GM19043 (cell line): ENCODE data around the gene RNF224.

ENCODE experiments used
- ATAC-seq: cut with Tn5 transposase; IDR thresholded peaks from one replicate; pipeline ENCODE4 v1.9.1; 2021; ENCODE audit warnings: low read depth; ENCODE audit not compliant: unreplicated experiment

RNF224 gene

DNA sequence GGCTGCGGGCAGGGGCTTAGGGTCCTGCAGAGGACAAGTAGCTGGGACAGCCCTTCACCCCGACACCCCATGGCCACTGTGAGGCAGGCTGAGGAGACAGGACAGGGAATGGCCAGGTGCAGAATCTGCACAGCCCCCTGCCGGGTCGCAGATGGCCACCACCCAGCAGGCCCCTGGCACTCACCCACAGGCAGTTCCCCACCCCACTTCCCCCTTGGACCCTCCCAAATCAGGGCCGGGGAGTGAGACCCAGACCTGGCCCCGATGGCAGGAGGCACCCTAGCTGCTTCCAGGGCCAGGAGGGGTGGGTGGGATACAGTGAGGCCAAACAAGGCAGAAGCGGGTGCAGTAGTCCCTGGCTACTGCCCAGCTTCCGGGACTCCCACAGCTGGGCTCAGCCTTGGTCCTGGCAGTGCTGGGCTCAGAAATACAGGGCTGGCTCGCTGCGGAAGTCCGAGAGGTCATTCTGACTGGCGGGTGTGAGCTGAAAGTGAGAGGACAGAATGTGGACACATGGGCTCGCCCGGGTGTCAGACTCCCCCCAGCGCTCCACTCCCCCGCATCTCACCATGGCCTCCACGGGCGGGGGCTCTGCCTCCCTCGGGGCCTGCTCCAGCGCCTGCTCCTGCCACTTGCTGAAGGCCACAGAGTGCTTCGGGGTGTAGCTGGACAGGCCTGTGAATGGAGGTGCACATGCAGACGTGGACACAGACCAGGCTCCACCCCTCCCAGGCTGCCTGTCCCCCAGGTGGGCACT is 35.4 kb upstream of the RNF224 start:
- no peak for ATAC-seq

DNA sequence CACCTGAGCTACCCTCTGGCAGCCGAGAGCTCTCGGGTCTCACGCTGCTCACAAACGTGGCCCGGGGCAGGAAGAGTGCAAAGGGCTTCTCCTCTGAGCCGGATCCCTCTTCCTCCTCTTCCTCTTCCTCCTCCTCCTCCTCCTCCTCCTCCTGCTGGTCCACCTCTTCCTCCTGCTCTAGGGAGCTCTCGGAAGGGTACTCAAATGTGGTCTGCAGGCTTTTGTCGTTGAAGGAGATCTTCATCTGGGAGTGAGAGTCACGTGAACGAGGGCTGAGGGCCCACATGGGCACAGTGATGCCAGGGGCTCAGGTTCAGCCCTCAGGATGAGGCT is 34.9 kb upstream of the RNF224 start:
- no peak for ATAC-seq

- no peak for ATAC-seq
Observed at GRCh38 chr9:137192859-137193258, 34.4 kb upstream of the RNF224 start.

- ATAC-seq: no peak
Observed at GRCh38 chr9:137193771-137194170, 33.5 kb upstream of the RNF224 start.

DNA sequence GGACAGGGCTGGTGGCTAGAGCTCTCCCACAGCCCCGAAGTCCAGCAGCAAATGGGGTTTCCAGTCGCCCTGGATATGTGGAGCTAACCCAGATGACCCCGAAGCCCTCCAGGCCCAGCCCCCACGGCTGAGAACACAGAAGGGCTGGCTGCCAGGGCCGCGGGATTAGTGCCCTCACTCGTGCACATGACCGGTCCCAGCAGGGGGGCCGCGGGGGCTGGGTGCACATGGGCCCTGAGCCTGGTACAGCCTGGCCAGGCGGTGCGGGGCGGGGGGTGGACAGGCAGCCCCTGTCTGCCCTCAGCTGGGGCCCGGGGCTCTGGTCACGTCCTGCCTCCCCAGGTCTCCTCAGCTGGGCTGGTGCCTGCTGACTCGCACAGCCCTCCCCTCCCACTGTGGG is 32.9 kb upstream of the RNF224 start:
- ATAC-seq: no peak

GRCh38 chr9:137194909-137195308 is 32.4 kb upstream of the RNF224 start:
- ATAC-seq: no peak

DNA sequence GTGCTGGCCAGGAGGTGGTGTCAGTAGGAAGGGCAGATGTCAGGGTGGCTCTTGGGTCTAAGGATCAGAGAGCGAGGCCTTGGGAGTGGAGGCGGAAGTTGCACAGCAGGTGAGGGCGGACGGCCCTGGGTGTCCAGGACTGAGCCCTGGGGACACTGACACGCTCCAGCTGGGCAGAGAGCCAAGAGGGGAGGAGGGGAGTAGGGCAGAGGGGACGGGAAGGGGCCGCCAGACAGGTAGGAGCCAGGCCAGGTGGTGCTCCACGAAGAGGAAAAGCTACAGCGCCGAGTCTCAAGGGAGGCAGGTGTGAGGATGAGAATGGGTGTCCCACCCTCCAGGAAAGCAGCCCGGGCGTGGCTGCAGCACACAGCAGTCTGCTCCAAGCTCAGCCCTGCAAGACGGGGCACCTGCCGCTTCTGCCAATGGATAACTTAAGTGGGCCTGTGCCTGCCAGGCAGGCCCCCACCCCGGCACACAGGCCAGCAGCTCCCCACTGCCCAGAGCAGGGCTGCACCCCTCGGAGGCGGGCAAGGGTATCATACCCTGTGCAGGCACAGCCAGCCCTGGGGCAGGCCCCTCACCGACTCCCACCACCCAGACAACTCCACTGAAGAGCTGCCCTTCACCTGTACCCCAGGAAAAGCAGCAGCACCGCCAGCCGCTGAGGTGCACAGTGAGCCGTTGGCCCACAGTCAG is 31.6 kb upstream of the RNF224 start:
- ATAC-seq: no peak

DNA sequence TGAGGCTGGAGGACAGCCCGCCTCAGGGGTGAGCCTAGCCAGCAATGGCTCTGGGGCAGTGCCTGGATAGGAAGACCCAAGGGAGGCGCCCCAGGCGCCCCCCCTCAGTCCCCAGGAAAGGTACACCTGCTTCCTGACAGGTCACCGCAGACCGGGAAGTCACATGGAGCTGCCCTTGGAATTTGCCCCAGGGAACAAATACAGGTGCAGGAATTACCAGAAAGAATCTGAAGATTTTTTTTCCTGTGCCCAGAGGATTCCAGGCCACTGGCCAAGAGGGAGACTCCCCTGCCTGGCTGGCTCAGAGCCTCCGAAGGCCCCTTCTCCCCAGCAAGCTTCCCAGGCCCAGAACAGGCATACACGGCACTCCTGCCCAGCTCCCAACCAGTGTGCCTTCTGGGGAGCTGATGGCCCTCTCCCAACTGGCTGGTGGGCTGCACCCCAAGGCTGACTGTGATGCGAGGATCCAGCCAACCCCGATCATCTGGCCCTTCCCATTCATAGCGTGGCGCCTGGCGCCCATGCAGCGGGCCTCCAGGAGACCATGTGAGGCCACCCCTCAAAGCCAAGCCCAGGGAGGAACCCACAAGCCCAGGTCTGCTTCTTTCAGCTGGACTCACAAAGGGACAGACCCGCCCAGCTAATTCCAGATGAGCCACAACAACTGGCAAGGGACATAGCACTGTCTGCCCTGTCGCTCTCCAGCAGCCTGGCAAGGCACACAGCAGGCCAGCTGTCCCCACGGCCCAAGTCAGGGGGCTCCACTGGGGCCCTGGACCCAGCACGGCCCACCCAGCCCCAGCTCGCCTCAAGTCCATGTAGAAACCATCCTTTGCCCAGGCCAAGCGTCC is 29.0 kb upstream of the RNF224 start:
- no peak for ATAC-seq

GRCh38 chr9:137198902-137199283 is 28.4 kb upstream of the RNF224 start:
- ATAC-seq: no peak

DNA sequence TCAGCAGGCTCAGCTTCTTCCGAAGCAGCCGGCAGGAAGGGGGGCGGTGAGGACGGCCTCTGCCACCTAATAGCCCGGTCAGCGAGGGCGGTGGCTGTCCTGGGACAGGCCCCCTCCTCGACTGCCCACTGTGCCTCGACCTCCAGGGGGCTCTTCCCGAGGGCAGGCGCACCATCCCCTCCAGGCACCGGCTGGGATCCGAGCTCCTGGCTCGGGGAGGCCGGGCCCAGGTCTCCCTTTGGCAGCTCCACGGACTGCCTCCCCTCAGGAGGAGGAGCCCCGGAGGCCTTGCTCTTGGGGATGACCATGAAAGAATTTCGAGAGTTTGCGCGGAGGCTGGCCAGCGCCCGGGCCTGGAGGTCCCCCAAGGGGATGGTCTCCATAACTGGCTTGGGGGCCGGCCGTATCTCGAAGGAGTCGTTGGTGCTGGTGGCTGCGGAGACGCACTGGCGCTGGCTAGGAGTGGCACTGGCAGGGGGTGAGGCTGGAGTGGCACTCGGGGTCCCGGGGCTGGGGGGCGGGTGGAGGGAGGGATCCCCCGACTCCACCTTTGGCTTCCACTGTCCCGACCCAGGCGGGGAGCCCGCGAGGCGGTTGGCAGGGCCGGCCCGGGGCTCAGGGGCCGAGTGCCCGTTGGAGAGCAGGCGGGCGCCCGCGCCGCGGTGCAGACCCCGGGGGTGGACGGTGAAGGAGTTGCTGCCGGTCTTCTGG is 27.7 kb upstream of the RNF224 start:
- no peak for ATAC-seq

DNA sequence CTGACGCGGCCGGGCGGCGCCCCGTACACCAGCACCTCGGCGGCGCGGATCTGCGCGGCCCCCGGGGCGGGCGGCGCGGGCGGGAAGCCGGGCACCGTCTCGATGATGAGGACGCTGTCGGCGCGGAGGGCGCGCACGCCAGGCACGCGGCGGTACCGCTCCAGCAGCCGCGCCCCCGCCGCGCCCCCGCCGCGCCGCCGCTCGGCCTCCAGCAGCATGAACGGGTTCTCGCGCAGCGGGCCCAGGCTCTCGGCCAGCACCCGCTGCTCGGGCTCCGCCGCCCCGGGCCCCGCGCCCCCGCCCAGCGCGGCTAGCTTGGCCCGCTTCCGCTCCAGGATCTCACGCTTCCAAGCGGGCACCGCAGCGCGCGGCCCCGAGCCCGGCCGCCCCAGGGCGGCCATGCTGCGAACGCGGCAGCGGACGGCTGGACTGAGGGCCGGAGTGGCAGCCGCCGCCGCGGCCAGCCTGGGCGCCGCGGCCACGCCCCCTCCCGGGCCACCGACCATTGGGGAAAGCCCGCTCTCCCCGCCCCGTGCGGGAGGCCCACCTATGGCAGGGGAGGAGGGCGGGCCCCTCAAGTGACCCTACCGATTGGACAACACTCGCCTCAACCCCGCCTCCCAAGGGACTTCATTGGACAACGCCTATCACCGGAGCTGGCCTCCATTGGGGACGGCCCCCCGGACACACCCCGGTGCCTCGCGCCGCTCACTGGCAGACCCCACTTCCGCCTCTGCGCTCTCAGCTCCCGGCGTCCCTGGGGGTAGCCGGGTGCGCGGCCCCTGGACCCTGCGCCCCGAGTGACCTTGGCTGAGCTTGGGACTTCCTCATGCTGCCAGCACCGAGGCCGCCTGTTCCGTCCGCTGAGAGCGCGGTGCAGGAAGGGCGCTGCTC is 26.7 kb upstream of the RNF224 start, which contains the start of gene TPRN:
Gene TPRN, minus strand, starts transcription at position 431 of the 894 bp plus-strand sequence. Its CDS starts 30 bp downstream, at position 401.
- ATAC-seq: peak; percentile 88

GRCh38 chr9:137201205-137201868 is 26.0 kb upstream of the RNF224 start:
- no peak for ATAC-seq

DNA sequence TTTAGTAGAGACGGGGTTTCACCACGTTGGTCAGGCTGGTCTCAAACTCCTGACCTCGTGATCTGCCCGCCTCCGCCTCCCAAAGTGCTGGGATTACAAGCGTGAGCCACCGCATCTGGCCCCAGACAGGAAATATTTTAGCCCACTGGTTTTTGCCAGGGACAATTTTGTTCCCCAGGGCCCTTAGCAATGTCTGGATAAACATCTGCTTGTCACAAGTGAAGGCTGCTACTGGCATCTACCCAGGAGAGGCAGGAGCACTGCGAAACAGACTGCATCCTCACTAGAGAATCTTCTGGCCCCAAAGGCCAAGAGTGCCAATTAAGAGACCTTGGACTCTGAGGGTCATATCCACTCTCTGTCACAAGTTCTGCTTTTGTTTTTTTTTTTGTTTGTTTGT is 24.3 kb upstream of the RNF224 start:
- ATAC-seq: no peak

DNA sequence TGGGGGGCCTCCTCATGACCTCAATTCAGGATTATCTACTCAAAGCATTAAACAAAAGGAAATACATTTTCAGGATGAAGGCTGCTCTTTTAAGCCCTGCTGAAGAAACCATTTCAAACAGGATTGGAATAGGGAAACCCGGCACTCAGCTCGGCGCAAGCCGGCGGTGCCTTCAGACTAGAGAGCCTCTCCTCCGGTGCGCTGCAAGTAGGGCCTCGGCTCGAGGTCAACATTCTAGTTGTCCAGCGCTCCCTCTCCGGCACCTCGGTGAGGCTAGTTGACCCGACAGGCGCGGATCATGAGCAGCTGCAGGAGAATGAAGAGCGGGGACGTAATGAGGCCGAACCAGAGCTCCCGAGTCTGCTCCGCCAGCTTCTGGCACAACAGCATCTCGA is 22.6 kb upstream of the RNF224 start:
- ATAC-seq: no peak

GRCh38 chr9:137205126-137206069 is 21.9 kb upstream of the RNF224 start, which contains the start of the genes NDOR1 and TMEM203:
Gene NDOR1, plus strand, starts transcription at chr9:137205700. Its CDS starts 78 bp downstream, at chr9:137205778.
Gene TMEM203, minus strand, starts transcription at chr9:137205648. Its CDS starts 234 bp downstream, at chr9:137205414.
- ATAC-seq: no peak

GRCh38 chr9:137206602-137207001 is 20.7 kb upstream of the RNF224 start:
- ATAC-seq: no peak

GRCh38 chr9:137211532-137211931 is 15.8 kb upstream of the RNF224 start:
- ATAC-seq: no peak

DNA sequence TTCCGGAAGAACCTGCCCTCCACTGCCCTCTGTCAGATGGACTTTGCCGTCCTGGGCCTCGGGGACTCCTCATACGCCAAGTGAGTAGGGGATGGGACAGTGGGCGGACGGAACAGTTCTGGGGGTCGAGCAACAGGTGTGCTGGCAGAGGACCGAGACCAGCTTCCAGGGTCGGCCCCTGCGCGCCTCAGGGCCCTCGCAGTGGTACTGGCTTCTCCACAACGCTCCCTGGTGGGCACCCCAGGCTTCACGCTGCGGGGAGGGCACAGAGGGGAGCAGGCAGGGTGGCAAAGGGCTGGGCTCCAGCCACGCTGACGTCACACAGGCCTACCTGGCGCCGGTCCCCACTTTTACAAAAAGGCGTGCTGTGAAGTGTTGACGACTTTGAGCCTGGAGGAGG is 14.8 kb upstream of the RNF224 start:
- no peak for ATAC-seq
